Neural cell (in vitro differentiated cells): ENCODE data around the gene CEBPB. TPM values are rescaled to one million over a fixed set of nuclear protein-coding genes. Genes with fewer than 3 reads are reported as not detected.

Experiments used
- H2AFZ ChIP-seq: fragments of 200-600, 300-800 bp; sonication (generic), shearing (Covaris generic); 2 replicates; pipeline ENCODE4 v1.6.0; 2014; ENCODE audit warnings: low read depth, mild to moderate bottlenecking, antibody characterized with exemption, low read length, moderate library complexity
- H3F3A ChIP-seq: fragments of 200-600 bp; shearing (Covaris generic); 2 replicates; pipeline ENCODE4 v1.6.1; 2016; ENCODE audit warnings: mild to moderate bottlenecking, moderate library complexity, mixed read lengths, antibody characterized with exemption, low read length; ENCODE audit not compliant: insufficient read depth, poor library complexity, severe bottlenecking
- H3K27ac ChIP-seq: fragments of 200-600, 300-800 bp; sonication (generic), shearing (Covaris generic); 2 replicates; pipeline ENCODE4 v1.5.1; 2014; ENCODE audit warnings: mild to moderate bottlenecking, low read length, moderate library complexity
- H3K27me3 ChIP-seq: fragments of 300-800, 200-600 bp; sonication (generic), shearing (Covaris generic); 2 replicates; pipeline ENCODE4 v1.6.0; 2014; ENCODE audit warnings: mild to moderate bottlenecking, low read depth, low read length, moderate library complexity; ENCODE audit not compliant: insufficient read depth
- H3K36me3 ChIP-seq: fragments of 300-800, 200-600 bp; sonication (generic), shearing (Covaris generic); 2 replicates; pipeline ENCODE4 v1.5.1; 2014; ENCODE audit warnings: mild to moderate bottlenecking, antibody characterized with exemption, low read length, moderate library complexity; ENCODE audit not compliant: insufficient read depth
- H3K4me2 ChIP-seq: fragments of 300-800, 200-600 bp; sonication (generic), shearing (Covaris generic); 2 replicates; pipeline ENCODE4 v1.6.0; 2014; ENCODE audit warnings: mild to moderate bottlenecking, low read length
- H3K4me3 ChIP-seq: fragments of 300-800, 200-600 bp; sonication (generic), shearing (Covaris generic); 2 replicates; pipeline ENCODE4 v1.5.1; 2014; ENCODE audit warnings: mild to moderate bottlenecking, low read length, moderate library complexity
- H3K79me2 ChIP-seq: fragments of 200-600 bp; shearing (Covaris generic); replicated peaks from 2 replicates; pipeline ENCODE4 v1.6.0; 2014; ENCODE audit warnings: mild to moderate bottlenecking, low read length, moderate library complexity; ENCODE audit not compliant: insufficient read depth
- H3K9ac ChIP-seq: fragments of 300-800, 200-600 bp; sonication (generic), shearing (Covaris generic); 2 replicates; pipeline ENCODE4 v1.6.1; 2016; ENCODE audit warnings: mild to moderate bottlenecking, low read length, mixed read lengths
- H3K9me2 ChIP-seq: fragments of 200-600 bp; shearing (Covaris generic); 2 replicates; pipeline ENCODE4 v1.6.1; 2016; ENCODE audit warnings: mild to moderate bottlenecking, low read length, mixed read lengths; ENCODE audit not compliant: insufficient read depth
- H3K9me3 ChIP-seq: fragments of 200-600, 300-800 bp; sonication (generic), shearing (Covaris generic); 2 replicates; pipeline ENCODE4 v1.6.1; 2016; ENCODE audit warnings: mild to moderate bottlenecking, mixed run types, low read length, moderate library complexity, mixed read lengths
- H4K20me1 ChIP-seq: fragments of 200-600 bp; shearing (Covaris generic); 2 replicates; pipeline ENCODE4 v1.6.1; 2016; ENCODE audit warnings: mild to moderate bottlenecking, mixed run types; ENCODE audit not compliant: insufficient read depth
- CTCF ChIP-seq: fragments of 450-650 bp; IDR thresholded peaks from 2 replicates; pipeline ENCODE4 v1.5.1; 2014; ENCODE audit warnings: antibody characterized with exemption, mild to moderate bottlenecking, moderate library complexity; ENCODE audit not compliant: poor library complexity, severe bottlenecking
- EP300 ChIP-seq: fragments of 450-650 bp; conservative IDR thresholded peaks from 2 replicates; pipeline ENCODE4 v1.6.1; 2014; ENCODE audit warnings: antibody characterized with exemption, mild to moderate bottlenecking, moderate library complexity; ENCODE audit not compliant: poor library complexity, severe bottlenecking
- EZH2 ChIP-seq: fragments of 200-600, 300-800 bp; shearing (Covaris generic), sonication (generic); IDR thresholded peaks from 2 replicates; pipeline ENCODE4 v1.6.1; 2014; ENCODE audit warnings: antibody characterized with exemption, low read length, borderline replicate concordance, mild to moderate bottlenecking; ENCODE audit not compliant: insufficient read depth, poor library complexity, severe bottlenecking
- MXI1 ChIP-seq: fragments of 450-650 bp; conservative IDR thresholded peaks from 2 replicates; pipeline ENCODE4 v1.6.1; 2014; ENCODE audit warnings: antibody characterized with exemption, mild to moderate bottlenecking; ENCODE audit not compliant: poor library complexity, severe bottlenecking
- POLR2AphosphoS5 ChIP-seq: IDR thresholded peaks from 2 replicates; pipeline ENCODE4 v1.6.1; 2012
- RAD21 ChIP-seq: fragments of 450-650 bp; conservative IDR thresholded peaks from 2 replicates; pipeline ENCODE4 v1.6.1; 2014; ENCODE audit warnings: antibody characterized with exemption, mild to moderate bottlenecking, moderate library complexity
- SMC3 ChIP-seq: fragments of 450-650 bp; conservative IDR thresholded peaks from 2 replicates; pipeline ENCODE4 v1.6.1; 2014; ENCODE audit warnings: antibody characterized with exemption, mild to moderate bottlenecking, moderate library complexity; ENCODE audit not compliant: poor library complexity
- TAF1 ChIP-seq: IDR thresholded peaks from 2 replicates; pipeline ENCODE4 v1.6.1; 2012; ENCODE audit warnings: low read depth
- polyA plus RNA-seq: library from polyadenylated mRNA; depleted of rRNA; stranded (reverse); fragments of >200 nt; gene quantifications from 2 replicates; pipeline ENCODE4 v1.2.3, GENCODE V29; 2014
- TF ChIP-seq, protein P1 (sequence below): IDR thresholded peaks from 2 replicates; pipeline ENCODE4 v1.6.1; 2012; ENCODE audit warnings: borderline replicate concordance

CEBPB gene
- polyA plus RNA-seq, 1 donor from 2014 or later, result 0.59 TPM

DNA sequence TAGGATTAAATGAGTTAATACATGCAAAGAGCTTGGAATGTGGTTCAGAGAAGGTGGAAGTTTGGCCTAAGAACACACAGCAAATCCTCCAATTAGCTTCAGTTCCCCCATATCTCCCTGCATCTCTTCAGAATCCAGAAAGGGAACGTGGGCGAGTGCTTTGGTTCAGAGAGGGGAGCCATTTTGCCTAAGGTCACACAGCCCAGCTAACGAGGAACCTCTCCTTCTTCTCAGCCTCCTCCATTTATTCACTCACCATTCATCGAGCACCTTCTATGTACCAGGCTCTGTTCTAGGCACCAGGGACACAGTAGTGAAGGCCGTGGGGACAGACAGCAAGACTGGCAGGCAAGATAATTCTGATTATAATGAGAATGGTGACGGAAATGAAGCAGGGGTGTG, 2.3 kb upstream of the CEBPB start:
- Histone ChIP-seq H2AFZ (no peak overlapping the region), H3K27me3 (peaks cover 15% of the 10 kb centered on the region), H3K4me3 (no peak overlapping the region), H4K20me1 (no peaks in the 10 kb centered on the region), H3K79me2 (no peaks in the 10 kb centered on the region), H3K9me3 (no peaks in the 10 kb centered on the region), H3K36me3 (no peaks in the 10 kb centered on the region), H3F3A (no peaks in the 10 kb centered on the region), H3K9me2 (no peaks in the 10 kb centered on the region), H3K4me2 (no peak overlapping the region), H3K27ac (no peak overlapping the region), H3K9ac (no peak overlapping the region)
- no peak for TF ChIP-seq EP300
- TF ChIP-seq RAD21, result no peak
- no peak for TF ChIP-seq MXI1
- TF ChIP-seq TAF1, result no peak

DNA sequence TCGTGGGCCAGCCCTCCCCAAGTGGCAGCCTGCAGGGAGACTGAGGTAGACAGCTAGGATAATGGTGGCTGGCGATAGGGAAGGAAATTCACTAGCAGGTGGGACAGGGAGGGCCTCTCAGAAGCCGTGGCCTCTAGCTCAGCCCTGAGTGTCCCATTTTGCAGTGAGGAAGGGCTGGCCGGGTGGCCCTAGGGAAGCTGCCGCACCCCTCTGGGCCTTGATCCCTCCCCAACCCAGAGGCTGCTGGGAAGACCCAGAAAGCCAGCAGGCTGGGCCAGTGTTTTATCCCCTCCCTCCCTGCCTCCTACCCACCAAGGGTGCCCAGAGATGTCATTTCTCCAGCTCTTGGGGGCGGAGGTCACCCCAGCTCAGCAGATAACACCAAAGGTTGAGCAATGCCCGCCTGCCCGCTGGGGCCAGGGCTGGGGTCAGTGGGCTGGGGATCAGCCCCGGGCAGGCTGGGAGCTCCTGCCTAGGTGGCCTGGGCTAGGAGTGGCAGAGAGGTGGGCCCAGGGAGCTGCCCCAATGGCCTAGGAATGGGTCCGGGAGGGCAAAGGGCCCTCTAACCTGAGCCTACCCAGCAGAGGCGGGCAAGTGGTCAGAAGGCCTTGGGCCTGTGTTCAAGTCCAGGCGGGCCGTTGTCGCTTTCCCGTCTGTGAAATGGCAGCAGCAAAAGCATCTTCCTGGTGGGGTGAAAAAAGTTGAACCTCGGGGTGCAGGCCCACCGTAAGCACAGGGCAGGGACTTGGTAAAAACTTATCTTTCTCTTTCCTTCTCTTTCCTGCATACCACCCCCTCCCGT, 1.6 kb upstream of the CEBPB start:
- Histone ChIP-seq H3K4me2 (no peak overlapping the region), H3F3A (no peaks in the 10 kb centered on the region), H3K36me3 (no peaks in the 10 kb centered on the region), H3K27me3 (peaks cover 22% of the 10 kb centered on the region), H3K27ac (no peak overlapping the region), H3K9ac (no peak overlapping the region), H3K4me3 (no peak overlapping the region), H3K79me2 (no peaks in the 10 kb centered on the region), H2AFZ (no peak overlapping the region), H4K20me1 (no peaks in the 10 kb centered on the region), H3K9me3 (no peaks in the 10 kb centered on the region), H3K9me2 (no peaks in the 10 kb centered on the region)
- no peak for TF ChIP-seq EP300
- TF ChIP-seq POLR2AphosphoS5, result no peak
- TF ChIP-seq, protein P1, sequence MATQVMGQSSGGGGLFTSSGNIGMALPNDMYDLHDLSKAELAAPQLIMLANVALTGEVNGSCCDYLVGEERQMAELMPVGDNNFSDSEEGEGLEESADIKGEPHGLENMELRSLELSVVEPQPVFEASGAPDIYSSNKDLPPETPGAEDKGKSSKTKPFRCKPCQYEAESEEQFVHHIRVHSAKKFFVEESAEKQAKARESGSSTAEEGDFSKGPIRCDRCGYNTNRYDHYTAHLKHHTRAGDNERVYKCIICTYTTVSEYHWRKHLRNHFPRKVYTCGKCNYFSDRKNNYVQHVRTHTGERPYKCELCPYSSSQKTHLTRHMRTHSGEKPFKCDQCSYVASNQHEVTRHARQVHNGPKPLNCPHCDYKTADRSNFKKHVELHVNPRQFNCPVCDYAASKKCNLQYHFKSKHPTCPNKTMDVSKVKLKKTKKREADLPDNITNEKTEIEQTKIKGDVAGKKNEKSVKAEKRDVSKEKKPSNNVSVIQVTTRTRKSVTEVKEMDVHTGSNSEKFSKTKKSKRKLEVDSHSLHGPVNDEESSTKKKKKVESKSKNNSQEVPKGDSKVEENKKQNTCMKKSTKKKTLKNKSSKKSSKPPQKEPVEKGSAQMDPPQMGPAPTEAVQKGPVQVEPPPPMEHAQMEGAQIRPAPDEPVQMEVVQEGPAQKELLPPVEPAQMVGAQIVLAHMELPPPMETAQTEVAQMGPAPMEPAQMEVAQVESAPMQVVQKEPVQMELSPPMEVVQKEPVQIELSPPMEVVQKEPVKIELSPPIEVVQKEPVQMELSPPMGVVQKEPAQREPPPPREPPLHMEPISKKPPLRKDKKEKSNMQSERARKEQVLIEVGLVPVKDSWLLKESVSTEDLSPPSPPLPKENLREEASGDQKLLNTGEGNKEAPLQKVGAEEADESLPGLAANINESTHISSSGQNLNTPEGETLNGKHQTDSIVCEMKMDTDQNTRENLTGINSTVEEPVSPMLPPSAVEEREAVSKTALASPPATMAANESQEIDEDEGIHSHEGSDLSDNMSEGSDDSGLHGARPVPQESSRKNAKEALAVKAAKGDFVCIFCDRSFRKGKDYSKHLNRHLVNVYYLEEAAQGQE, result no peak
- TF ChIP-seq TAF1, result no peak
- TF ChIP-seq EZH2, result no peak
- no peak for TF ChIP-seq RAD21
- no peak for TF ChIP-seq CTCF
- TF ChIP-seq SMC3, result no peak
- no peak for TF ChIP-seq MXI1
